ENCODE data around the gene ITGB8.

ITGB8 gene

GRCh38 chr7:20393021-20393610 is 62.4 kb downstream of the ITGB8 start:
- TF ChIP-seq GABPA (IDR thresholded peaks at IDR 0.05; ENCODE audit: low read depth) (no peak), CTCF (IDR thresholded peaks at IDR 0.05; ENCODE audit: insufficient read depth, low read length) (no peak), SPI1 (IDR thresholded peaks at IDR 0.05; ENCODE audit: borderline replicate concordance, low read depth) (no peak)
- no peak for DNase-seq (ENCODE audit: low read depth in 1 of 2, low spot score in 1 of 2)
- Histone ChIP-seq H3K27ac (replicated peaks) (no peak overlapping the region), H3K27me3 (ENCODE audit: insufficient read depth, poor library complexity, severe bottlenecking) (no peaks in the 10 kb centered on the region), H3K4me3 (replicated peaks; ENCODE audit: insufficient read depth, low read length) (no peak overlapping the region)

GRCh38 chr7:20393616-20394015 is 62.9 kb downstream of the ITGB8 start:
- TF ChIP-seq REST (IDR thresholded peaks at IDR 0.05; ENCODE audit: insufficient replicate concordance, low read depth) (no peak), CTCF (IDR thresholded peaks at IDR 0.05; ENCODE audit: insufficient read depth, low read length) (no peak), POLR2AphosphoS5 (IDR thresholded peaks at IDR 0.05; ENCODE audit: low read depth) (no peak), GABPA (IDR thresholded peaks at IDR 0.05; ENCODE audit: low read depth) (no peak)
- no peak overlapping the region for H3K27ac ChIP-seq (replicated peaks)

GRCh38 chr7:20394284-20394683 is 63.6 kb downstream of the ITGB8 start:
- no peak for DNase-seq (ENCODE audit: low read depth in 1 of 2, low spot score in 1 of 2)
- no peak overlapping the region for H3K27ac ChIP-seq (replicated peaks)
- TF ChIP-seq REST (IDR thresholded peaks at IDR 0.05; ENCODE audit: insufficient replicate concordance, low read depth) = no peak
- no peak for TF ChIP-seq CTCF (IDR thresholded peaks at IDR 0.05; ENCODE audit: insufficient read depth, low read length)
- no peak for TF ChIP-seq POLR2AphosphoS5 (IDR thresholded peaks at IDR 0.05; ENCODE audit: low read depth)
- TF ChIP-seq GABPA (IDR thresholded peaks at IDR 0.05; ENCODE audit: low read depth) = no peak
- no peak for TF ChIP-seq SPI1 (IDR thresholded peaks at IDR 0.05; ENCODE audit: borderline replicate concordance, low read depth)
- H3K4me3 ChIP-seq (replicated peaks; ENCODE audit: insufficient read depth, low read length) = no peak overlapping the region
- no peaks in the 10 kb centered on the region for H3K27me3 ChIP-seq (ENCODE audit: insufficient read depth, poor library complexity, severe bottlenecking)

More at GRCh38 chr7:20393616-20394015, 62.9 kb downstream of the ITGB8 start:
- Histone ChIP-seq H3K27me3 (ENCODE audit: insufficient read depth, poor library complexity, severe bottlenecking) (no peaks in the 10 kb centered on the region), H3K4me3 (replicated peaks; ENCODE audit: insufficient read depth, low read length) (no peak overlapping the region)
- no peak for DNase-seq (ENCODE audit: low read depth in 1 of 2, low spot score in 1 of 2)

GRCh38 chr7:20395104-20395503 is 64.4 kb downstream of the ITGB8 start:
- no peaks in the 10 kb centered on the region for H3K27me3 ChIP-seq (ENCODE audit: insufficient read depth, poor library complexity, severe bottlenecking)
- H3K4me3 ChIP-seq (replicated peaks; ENCODE audit: insufficient read depth, low read length) = no peak overlapping the region
- DNase-seq (ENCODE audit: low read depth in 1 of 2, low spot score in 1 of 2) = peak; percentile 23 to 48
- H3K27ac ChIP-seq (replicated peaks) = no peak overlapping the region
- TF ChIP-seq POLR2AphosphoS5 (IDR thresholded peaks at IDR 0.05; ENCODE audit: low read depth) = no peak
- TF ChIP-seq SPI1 (IDR thresholded peaks at IDR 0.05; ENCODE audit: borderline replicate concordance, low read depth) = no peak
- no peak for TF ChIP-seq REST (IDR thresholded peaks at IDR 0.05; ENCODE audit: insufficient replicate concordance, low read depth)
- TF ChIP-seq CTCF (IDR thresholded peaks at IDR 0.05; ENCODE audit: insufficient read depth, low read length) = no peak
- no peak for TF ChIP-seq GABPA (IDR thresholded peaks at IDR 0.05; ENCODE audit: low read depth)
